GM23338 (cell line): ENCODE measurements around the gene RDH5. TPM values are rescaled to one million over a fixed set of nuclear protein-coding genes. Genes with fewer than 3 reads are reported as not detected.

Source experiments
- ATAC-seq: fragments of 200-7000 bp; cut with Tn5 transposase; 3 replicates; pipeline ENCODE4 v1.9.1; 2020
- DNase-seq: peaks from one replicate; pipeline ENCODE4 v3.0.0-alpha.2; 2015; ENCODE audit warnings: low spot score
- H2AFZ ChIP-seq: fragments of 200-600 bp; sonication (generic); 2 replicates; pipeline ENCODE4 v1.8.0; 2016; ENCODE audit warnings: antibody characterized with exemption, mild to moderate bottlenecking, moderate library complexity
- H3F3A ChIP-seq: fragments of 200-600 bp; sonication (generic); replicated peaks from 2 replicates; pipeline ENCODE4 v1.8.0; 2017; ENCODE audit warnings: antibody characterized with exemption, mixed run types, low read depth
- H3K27ac ChIP-seq: fragments of 200-600 bp; sonication (generic); 2 replicates; pipeline ENCODE4 v1.6.1; 2016; ENCODE audit warnings: low read depth
- H3K27me3 ChIP-seq: fragments of 200-600 bp; sonication (generic); 2 replicates; pipeline ENCODE4 v1.8.0; 2016; ENCODE audit warnings: mild to moderate bottlenecking, mixed run types, moderate library complexity; ENCODE audit not compliant: insufficient read depth
- H3K36me3 ChIP-seq: fragments of 200-600 bp; sonication (generic); 2 replicates; pipeline ENCODE4 v1.8.0; 2016; ENCODE audit warnings: mild to moderate bottlenecking; ENCODE audit not compliant: insufficient read depth
- H3K4me1 ChIP-seq: fragments of 200-600 bp; sonication (generic); 2 replicates; pipeline ENCODE4 v1.8.0; 2016; ENCODE audit warnings: mild to moderate bottlenecking, moderate library complexity; ENCODE audit not compliant: insufficient read depth
- H3K4me2 ChIP-seq: fragments of 200-600 bp; sonication (generic); 2 replicates; pipeline ENCODE4 v1.7.1; 2017; ENCODE audit warnings: mixed run types
- H3K4me3 ChIP-seq: fragments of 200-600 bp; sonication (generic); 2 replicates; pipeline ENCODE4 v1.6.1; 2016; ENCODE audit warnings: mixed run types
- H3K79me2 ChIP-seq: fragments of 200-600 bp; sonication (generic); replicated peaks from 2 replicates; pipeline ENCODE4 v1.8.0; 2017; ENCODE audit warnings: mild to moderate bottlenecking; ENCODE audit not compliant: insufficient read depth
- H3K9me2 ChIP-seq: fragments of 200-600 bp; sonication (generic); 2 replicates; pipeline ENCODE4 v1.8.0; 2017; ENCODE audit not compliant: insufficient read depth
- H4K20me1 ChIP-seq: fragments of 200-600 bp; sonication (generic); replicated peaks from 2 replicates; pipeline ENCODE4 v1.8.0; 2017; ENCODE audit warnings: mild to moderate bottlenecking; ENCODE audit not compliant: insufficient read depth
- H3K27ac Mint-ChIP-seq: 2 replicates; pipeline ENCODE4 v1.8.0; 2020; ENCODE audit warnings: inconsistent platforms, mild to moderate bottlenecking, moderate library complexity, mixed read lengths
- H3K27me3 Mint-ChIP-seq: 3 replicates; pipeline ENCODE4 v1.8.0; 2022; ENCODE audit warnings: low read depth, mild to moderate bottlenecking, moderate library complexity, mixed read lengths, inconsistent platforms; ENCODE audit not compliant: insufficient read depth, poor library complexity
- H3K36me3 Mint-ChIP-seq: 3 replicates; pipeline ENCODE4 v1.8.0; 2021; ENCODE audit warnings: low read depth, mild to moderate bottlenecking, inconsistent platforms, moderate library complexity, mixed read lengths
- H3K4me1 Mint-ChIP-seq: 3 replicates; pipeline ENCODE4 v1.8.0; 2020; ENCODE audit warnings: mild to moderate bottlenecking, inconsistent platforms, mixed read lengths
- H3K4me3 Mint-ChIP-seq: 3 replicates; pipeline ENCODE4 v1.8.0; 2021; ENCODE audit warnings: moderate library complexity, mild to moderate bottlenecking, inconsistent platforms, mixed read lengths
- H3K9me3 Mint-ChIP-seq: 3 replicates; pipeline ENCODE4 v1.8.0; 2020; ENCODE audit warnings: moderate library complexity, mild to moderate bottlenecking, inconsistent platforms, mixed read lengths
- EZH2phosphoT487 ChIP-seq: fragments of 200-600 bp; sonication (generic); IDR thresholded peaks from one replicate; pipeline ENCODE4 v1.8.1; 2018; ENCODE audit warnings: antibody characterized with exemption; ENCODE audit not compliant: unreplicated experiment
- POLR2AphosphoS5 ChIP-seq: IDR thresholded peaks from 2 replicates; pipeline ENCODE4 v1.6.1; 2016; ENCODE audit warnings: antibody characterized with exemption, low read depth
- REST ChIP-seq: IDR thresholded peaks from one replicate; pipeline ENCODE4 v1.6.1; 2018; ENCODE audit warnings: antibody characterized with exemption; ENCODE audit not compliant: unreplicated experiment
- STAT1 ChIP-seq: IDR thresholded peaks from one replicate; pipeline ENCODE4 v1.6.1; 2016; ENCODE audit warnings: antibody characterized with exemption; ENCODE audit not compliant: unreplicated experiment
- ZNF331 ChIP-seq: fragments of 250-450 bp; sonication (Bioruptor Pico); IDR thresholded peaks from 2 replicates; pipeline ENCODE4 v1.5.0; 2020; ENCODE audit warnings: low read depth, mild to moderate bottlenecking, moderate library complexity
- ZNF462 ChIP-seq: fragments of 250-450 bp; sonication (Bioruptor Pico); IDR thresholded peaks from 2 replicates; pipeline ENCODE4 v1.5.0; 2020; ENCODE audit warnings: mild to moderate bottlenecking, moderate library complexity
- polyA plus RNA-seq: library from polyadenylated mRNA; unstranded; fragments of >200 nt; fragmentation: Nextera tagmentation; extraction: Ambion mirVana; gene quantifications from 2 replicates; pipeline ENCODE4 v1.2.1, GENCODE V29; 2016
- total RNA-seq: library from RNA; depleted of rRNA; stranded (reverse); fragments of >200 nt; shearing (Covaris generic); gene quantifications from 2 replicates; pipeline ENCODE4 v1.2.3, GENCODE V29; 2014
- TF ChIP-seq, protein P1 (sequence below), 2 experiments: fragments of 200-600 bp in 1 of 2; sonication (generic) in 1 of 2; conservative IDR thresholded peaks; 2 replicates each; pipeline versions ENCODE4 v1.5.1 to v1.6.1; 2016 to 2017; ENCODE audit warnings: antibody characterized with exemption in 2 of 2, low read depth in 2 of 2, mild to moderate bottlenecking in 2 of 2, moderate library complexity in 1 of 2

RDH5 gene
- total and polyA plus RNA-seq, 2 experiments from 2014 or later = 3.9 to 7.5 TPM

DNA sequence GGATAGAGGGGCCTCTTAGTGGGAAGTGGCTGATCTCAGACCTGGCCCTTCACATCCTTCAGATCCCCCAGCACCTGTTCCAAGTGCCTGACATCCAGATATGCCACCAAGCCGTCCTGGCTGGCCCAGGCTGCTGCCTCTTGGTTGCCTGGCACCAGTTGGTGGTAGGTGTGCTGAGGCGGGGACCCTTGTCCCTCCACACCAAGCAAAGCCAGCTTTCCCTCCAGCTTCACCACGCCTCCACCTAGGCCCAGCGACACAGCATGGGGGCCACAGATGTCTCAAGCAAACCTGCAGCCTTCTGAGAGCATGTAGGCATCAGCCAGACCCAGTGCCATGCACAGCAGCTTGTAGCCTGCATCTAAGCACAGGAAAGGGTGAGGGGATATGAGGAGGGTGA is 12.1 kb downstream of the RDH5 start:
- no peak for TF ChIP-seq REST
- peaks cover 24% of the 10 kb centered on the region for H3K4me1 ChIP-seq
- H3K27me3 Mint-ChIP-seq = peaks cover 16% of the 10 kb centered on the region
- peaks cover 28% of the 10 kb centered on the region for H3K4me1 Mint-ChIP-seq
- no peaks in the 10 kb centered on the region for H4K20me1 ChIP-seq
- H3K27ac ChIP-seq = no peak overlapping the region
- no peaks in the 10 kb centered on the region for H3K36me3 ChIP-seq
- ATAC-seq = no peak
- DNase-seq = no peak
- no peaks in the 10 kb centered on the region; the same call in 2 of the 3 replicates for H3K9me3 Mint-ChIP-seq
- H3K4me3 Mint-ChIP-seq = no peak overlapping the region
- no peak overlapping the region for H3K4me3 ChIP-seq
- no peaks in the 10 kb centered on the region for H3K27me3 ChIP-seq
- no peak overlapping the region for H2AFZ ChIP-seq
- H3K9me2 ChIP-seq = no peaks in the 10 kb centered on the region
- H3K27ac Mint-ChIP-seq = no peak overlapping the region
- H3K79me2 ChIP-seq = peaks cover 9% of the 10 kb centered on the region
- H3F3A ChIP-seq = peaks cover 13% of the 10 kb centered on the region; the same call in 1 of the 2 replicates
- H3K4me2 ChIP-seq = no peak overlapping the region
- H3K36me3 Mint-ChIP-seq = peaks cover 3% of the 10 kb centered on the region; the same call in 2 of the 3 replicates

- Histone ChIP-seq H3K9me2 (no peaks in the 10 kb centered on the region), H2AFZ (no peak overlapping the region), H3K4me3 (no peak overlapping the region), H3K79me2 (peaks cover 1% of the 10 kb centered on the region), H3K4me2 (no peak overlapping the region), H4K20me1 (no peaks in the 10 kb centered on the region), H3K27me3 (no peaks in the 10 kb centered on the region), H3K27ac (no peak overlapping the region), H3K4me1 (peaks cover 25% of the 10 kb centered on the region; the same call in 1 of the 2 replicates), H3F3A (peaks cover 13% of the 10 kb centered on the region; the same call in 1 of the 2 replicates), H3K36me3 (no peaks in the 10 kb centered on the region)
- DNase-seq = no peak
- H3K4me1 Mint-ChIP-seq = peaks cover 31% of the 10 kb centered on the region
- H3K9me3 Mint-ChIP-seq = no peaks in the 10 kb centered on the region; the same call in 2 of the 3 replicates
- H3K36me3 Mint-ChIP-seq = no peaks in the 10 kb centered on the region; the same call in 2 of the 3 replicates
- peaks cover 20% of the 10 kb centered on the region for H3K27me3 Mint-ChIP-seq
- ATAC-seq = no peak
- no peak overlapping the region for H3K4me3 Mint-ChIP-seq
- no peak overlapping the region for H3K27ac Mint-ChIP-seq
- TF ChIP-seq STAT1 (no peak), ZNF462 (CRISPR knock-in tag) (no peak), EZH2phosphoT487 (no peak), POLR2AphosphoS5 (no peak), ZNF331 (CRISPR knock-in tag) (no peak)
- TF ChIP-seq, protein P1, sequence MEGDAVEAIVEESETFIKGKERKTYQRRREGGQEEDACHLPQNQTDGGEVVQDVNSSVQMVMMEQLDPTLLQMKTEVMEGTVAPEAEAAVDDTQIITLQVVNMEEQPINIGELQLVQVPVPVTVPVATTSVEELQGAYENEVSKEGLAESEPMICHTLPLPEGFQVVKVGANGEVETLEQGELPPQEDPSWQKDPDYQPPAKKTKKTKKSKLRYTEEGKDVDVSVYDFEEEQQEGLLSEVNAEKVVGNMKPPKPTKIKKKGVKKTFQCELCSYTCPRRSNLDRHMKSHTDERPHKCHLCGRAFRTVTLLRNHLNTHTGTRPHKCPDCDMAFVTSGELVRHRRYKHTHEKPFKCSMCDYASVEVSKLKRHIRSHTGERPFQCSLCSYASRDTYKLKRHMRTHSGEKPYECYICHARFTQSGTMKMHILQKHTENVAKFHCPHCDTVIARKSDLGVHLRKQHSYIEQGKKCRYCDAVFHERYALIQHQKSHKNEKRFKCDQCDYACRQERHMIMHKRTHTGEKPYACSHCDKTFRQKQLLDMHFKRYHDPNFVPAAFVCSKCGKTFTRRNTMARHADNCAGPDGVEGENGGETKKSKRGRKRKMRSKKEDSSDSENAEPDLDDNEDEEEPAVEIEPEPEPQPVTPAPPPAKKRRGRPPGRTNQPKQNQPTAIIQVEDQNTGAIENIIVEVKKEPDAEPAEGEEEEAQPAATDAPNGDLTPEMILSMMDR (conservative IDR thresholded peaks at IDR 0.05; ENCODE audit: low read depth in 2 of 2) = no peak
Observed at GRCh38 chr12:55733021-55733555, 12.9 kb downstream of the RDH5 start.
